AG10803 (cell line): ENCODE measurements around the gene ARL8A.

ENCODE experiments used
- DNase-seq: peaks from one replicate; pipeline ENCODE4 v3.0.0; 2010; ENCODE audit warnings: low read depth
- H3K4me3 ChIP-seq: 2 replicates; pipeline ENCODE4 v1.5.1; 2011; ENCODE audit warnings: mild to moderate bottlenecking, low read length, control low read depth
- TF ChIP-seq, protein P1 (sequence below): conservative IDR thresholded peaks from 2 replicates; pipeline ENCODE4 v1.5.1; 2011; ENCODE audit warnings: mild to moderate bottlenecking, low read length, control low read depth, inconsistent platforms

The ARL8A gene

DNA sequence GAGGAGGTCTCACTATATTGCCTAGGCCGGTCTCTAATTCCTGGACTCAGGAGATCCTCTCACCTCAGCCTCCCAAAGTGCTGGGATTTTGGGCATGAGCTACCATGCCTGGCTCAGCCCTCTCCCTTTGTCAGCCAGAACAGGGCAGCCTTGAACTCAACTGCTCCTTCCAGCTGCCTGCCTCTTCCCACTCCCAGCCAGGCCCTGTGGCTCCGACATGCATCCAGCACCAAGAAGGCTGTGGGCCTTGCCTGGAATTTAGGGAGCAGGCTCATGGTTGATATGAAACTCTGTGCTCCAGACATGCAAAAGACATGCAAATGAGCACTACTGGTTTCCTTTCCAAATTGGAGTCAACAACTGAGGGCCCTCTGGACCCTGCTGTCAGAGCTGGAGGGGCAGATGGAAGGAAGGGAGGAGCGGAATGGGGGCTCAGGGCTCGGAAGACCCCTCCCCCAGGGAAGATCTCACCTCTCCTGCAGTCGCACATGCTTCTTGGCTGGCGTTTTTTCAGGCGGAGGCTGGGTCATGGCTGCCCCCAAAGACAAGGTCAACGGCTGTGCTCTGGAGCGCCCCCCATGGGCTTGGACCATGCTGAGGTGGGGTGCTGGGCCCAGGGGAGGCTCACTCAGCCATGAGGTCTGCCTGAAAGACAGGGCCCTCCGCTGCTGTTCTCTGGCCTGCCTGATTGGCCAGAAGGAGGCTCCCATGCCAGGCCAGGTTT lies 14.4 kb upstream of the ARL8A start:
- no peak overlapping the region for H3K4me3 ChIP-seq
- no peak for DNase-seq
- TF ChIP-seq, protein P1, sequence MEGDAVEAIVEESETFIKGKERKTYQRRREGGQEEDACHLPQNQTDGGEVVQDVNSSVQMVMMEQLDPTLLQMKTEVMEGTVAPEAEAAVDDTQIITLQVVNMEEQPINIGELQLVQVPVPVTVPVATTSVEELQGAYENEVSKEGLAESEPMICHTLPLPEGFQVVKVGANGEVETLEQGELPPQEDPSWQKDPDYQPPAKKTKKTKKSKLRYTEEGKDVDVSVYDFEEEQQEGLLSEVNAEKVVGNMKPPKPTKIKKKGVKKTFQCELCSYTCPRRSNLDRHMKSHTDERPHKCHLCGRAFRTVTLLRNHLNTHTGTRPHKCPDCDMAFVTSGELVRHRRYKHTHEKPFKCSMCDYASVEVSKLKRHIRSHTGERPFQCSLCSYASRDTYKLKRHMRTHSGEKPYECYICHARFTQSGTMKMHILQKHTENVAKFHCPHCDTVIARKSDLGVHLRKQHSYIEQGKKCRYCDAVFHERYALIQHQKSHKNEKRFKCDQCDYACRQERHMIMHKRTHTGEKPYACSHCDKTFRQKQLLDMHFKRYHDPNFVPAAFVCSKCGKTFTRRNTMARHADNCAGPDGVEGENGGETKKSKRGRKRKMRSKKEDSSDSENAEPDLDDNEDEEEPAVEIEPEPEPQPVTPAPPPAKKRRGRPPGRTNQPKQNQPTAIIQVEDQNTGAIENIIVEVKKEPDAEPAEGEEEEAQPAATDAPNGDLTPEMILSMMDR: no peak

DNA sequence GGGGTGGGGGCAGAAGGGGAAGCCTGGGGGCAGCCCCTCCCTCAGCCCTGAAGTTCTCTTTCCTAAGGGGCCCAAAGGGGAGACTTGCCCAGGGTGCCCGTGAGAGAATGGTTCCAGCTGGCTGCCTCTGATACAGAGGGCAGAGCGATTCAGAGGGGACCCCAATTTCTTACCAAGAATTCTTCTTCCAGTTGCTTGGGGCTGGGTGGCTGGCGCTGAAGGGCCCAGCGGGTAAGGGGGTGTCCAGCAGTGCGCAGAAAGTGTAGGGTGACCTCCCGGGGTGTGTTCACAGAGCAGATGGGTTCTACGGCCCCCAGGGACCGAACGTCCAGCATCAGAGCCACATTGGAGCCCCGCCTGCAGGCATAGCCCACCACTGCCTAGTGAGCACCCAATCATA lies 13.4 kb upstream of the ARL8A start:
- no peak overlapping the region for H3K4me3 ChIP-seq
- TF ChIP-seq, protein P1: no peak
- no peak for DNase-seq

DNA sequence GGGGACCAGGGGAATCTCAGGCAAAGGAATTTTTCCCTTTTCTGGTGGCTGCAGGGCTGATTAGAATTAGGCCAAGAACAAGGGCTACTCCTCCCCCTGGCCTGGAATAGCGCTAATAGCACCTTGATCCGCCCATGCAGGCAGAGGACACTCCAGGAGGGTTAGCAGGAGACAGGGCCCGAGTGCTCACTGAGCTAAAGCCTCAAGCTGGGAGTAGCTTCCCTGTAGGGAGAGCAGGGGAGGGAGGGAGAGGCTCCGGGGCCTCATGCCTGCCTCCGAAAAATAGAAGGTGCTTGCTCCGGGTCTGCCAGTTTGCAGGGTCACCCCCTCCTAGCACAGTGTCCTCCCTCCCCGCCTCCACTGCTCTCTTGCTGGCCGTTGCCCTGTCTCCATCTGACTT lies 12.1 kb upstream of the ARL8A start:
- TF ChIP-seq, protein P1: no peak
- no peak for DNase-seq
- H3K4me3 ChIP-seq: no peak overlapping the region

DNA sequence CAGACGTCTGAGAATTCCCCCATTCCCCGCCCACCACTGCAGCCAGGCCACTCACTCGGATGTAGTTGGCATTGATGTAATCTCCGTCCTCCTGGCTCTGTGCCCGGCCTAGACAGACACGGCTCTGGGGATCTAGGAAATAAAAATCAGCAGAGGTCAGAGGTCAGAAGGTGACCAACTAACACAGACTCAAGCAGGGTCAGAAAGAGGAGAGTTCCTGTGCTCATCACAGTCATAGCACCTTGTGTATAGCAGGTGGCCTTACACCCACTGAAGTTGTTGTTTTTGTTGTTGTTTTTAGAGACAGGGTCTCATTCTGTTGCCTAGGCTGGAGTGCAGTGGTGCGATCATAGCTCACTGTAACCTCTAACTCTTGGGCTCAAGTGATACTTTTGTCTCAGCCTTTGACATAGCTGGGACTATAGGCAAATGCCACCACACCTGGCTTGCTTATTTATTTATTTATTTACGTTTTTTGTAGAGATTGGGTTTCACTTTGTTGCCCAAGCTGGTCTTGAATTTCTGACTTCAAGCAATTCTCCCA lies 11.0 kb upstream of the ARL8A start:
- H3K4me3 ChIP-seq: no peak overlapping the region
- no peak for DNase-seq
- TF ChIP-seq, protein P1: no peak

DNA sequence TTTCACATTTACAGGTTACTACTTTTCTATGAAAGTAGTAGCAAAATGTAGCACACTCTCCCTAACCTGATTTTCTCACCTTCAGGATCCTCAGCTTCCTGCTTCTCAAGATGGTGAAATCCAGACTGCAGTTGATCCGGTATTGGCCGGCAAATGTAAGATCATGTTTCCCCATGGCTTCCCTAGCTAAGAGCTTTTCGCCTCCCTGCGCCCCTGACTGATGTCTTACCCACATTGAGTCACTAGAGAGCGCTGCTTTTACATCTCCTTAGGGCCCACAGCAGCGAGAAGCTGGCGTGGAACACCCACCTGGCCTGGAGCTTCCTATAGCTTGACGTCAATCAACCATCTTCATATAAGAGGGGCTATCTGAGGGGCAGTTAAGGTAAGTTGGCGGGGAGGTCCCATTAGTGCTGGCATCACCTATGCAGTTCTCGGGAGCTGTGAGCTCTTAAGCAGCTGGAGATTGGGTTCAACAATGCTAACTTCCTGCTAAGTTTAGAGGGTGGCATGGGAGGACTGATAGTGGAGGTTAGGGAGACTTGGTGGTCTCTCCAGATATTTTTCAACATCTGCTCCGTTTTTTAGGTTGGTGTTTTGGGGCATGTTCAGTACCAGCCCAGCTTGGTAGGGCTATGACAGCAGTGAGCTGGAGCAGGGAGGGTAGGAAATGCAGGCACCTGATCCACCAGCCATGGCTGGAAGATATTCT lies 10.4 kb upstream of the ARL8A start:
- TF ChIP-seq, protein P1: peak; percentile 61
- DNase-seq: peak; percentile 69

DNA sequence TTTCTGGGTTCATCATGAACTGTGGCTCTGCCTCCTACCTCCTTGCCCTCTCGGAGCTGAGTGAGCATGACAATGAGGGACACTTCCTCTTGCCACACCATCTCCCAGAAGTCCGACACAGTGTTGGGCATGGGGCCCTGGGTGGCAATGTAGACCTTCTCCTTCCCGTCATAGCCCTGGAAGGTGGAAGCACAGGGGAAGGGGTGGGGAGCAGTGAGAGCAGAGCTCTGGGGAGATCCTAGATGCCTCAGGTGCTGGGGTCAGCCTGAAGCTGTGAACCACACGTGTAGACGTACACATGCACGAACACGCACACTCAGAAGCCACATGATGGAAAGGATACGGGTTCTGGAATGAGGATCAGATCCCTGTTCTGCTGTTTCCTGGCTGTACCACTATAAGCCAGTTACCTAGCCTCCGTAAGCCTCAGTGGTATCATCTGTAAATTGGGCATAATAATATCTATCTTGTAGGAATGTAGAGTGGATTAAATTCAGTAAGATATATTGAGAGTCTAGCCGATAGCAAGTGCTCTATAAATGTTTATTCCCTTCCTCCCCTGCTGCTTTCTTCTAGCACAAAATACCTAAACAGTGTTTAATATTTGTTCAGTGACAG lies 9.7 kb upstream of the ARL8A start:
- H3K4me3 ChIP-seq: no peak overlapping the region
- no peak for DNase-seq
- TF ChIP-seq, protein P1: no peak

More for the DNA sequence above, 10.4 kb upstream of the ARL8A start:
- no peak overlapping the region for H3K4me3 ChIP-seq
